Measurements from ENCODE around the gene ZNF653.

DNA sequence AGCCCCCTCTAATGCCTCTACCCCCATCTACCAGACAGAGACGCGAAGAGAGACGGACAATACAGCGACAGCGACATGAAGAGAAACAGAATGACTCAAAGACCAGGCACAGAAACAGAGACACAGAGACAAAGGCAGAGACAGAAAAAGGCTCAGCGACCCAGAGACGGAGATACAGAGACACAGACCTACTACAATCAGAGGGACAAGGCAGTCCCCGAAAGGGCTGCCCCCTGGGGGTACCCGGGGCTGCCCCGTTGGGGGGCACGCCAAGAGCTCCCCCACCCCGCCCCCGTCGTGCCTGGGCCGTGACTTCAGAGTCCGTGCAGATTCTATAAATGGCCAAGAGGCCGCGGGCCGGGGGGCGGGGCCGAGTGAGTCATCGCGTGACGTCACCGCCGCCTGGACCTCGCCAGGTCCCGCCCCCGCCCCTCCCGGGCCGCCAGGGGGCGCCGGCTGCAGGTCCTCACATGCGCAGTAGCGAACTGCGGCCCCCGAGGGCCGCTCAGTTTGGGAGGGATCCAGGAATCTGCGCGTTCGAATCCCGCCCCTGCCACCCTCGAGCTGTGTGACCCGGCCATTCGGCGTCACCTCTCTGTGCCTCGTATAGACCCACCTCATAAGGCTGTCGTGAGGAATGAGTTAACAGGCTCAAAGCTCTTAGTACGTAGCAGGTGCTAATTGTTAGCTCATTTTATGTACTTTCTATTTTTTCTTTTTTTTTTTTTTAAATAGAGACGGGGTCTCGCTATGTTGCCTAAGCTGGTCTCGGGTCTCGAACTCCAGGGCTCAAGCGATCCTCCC lies 30.4 kb upstream of the ZNF653 start:
- peak; percentile 91 for TF ChIP-seq CTCF (conservative IDR thresholded peaks at IDR 0.05; ENCODE audit: low read length)
- no peak for TF ChIP-seq EZH2phosphoT487 (IDR thresholded peaks at IDR 0.05; ENCODE audit: borderline replicate concordance, low read depth, low read length)

Measured in OCI-LY7 (cell line).